Activated T-helper 9 cell treated with anti-CD3 and anti-CD28 coated beads, Interleukin-2, amount 50 U/mL, for 16 hours (primary cell): ENCODE data around the gene INSYN1.

Experiments used
- DNase-seq: peaks from one replicate; pipeline ENCODE4 v3.0.0-alpha.2; 2020; ENCODE audit warnings: low read depth

Gene INSYN1

GRCh38 chr15:73777741-73778140 lies 24.6 kb upstream of the INSYN1 start:
- DNase-seq: no peak

GRCh38 chr15:73773428-73773827 lies 20.3 kb upstream of the INSYN1 start:
- no peak for DNase-seq

GRCh38 chr15:73771385-73772045 lies 18.4 kb upstream of the INSYN1 start:
- no peak for DNase-seq

- DNase-seq: no peak
Observed at GRCh38 chr15:73770050-73770449, 16.9 kb upstream of the INSYN1 start.

GRCh38 chr15:73767806-73768501 lies 14.8 kb upstream of the INSYN1 start:
- DNase-seq: no peak

- DNase-seq: no peak
Observed at GRCh38 chr15:73766598-73766997, 13.4 kb upstream of the INSYN1 start.

- DNase-seq: no peak
Observed at GRCh38 chr15:73765778-73766177, 12.6 kb upstream of the INSYN1 start.

- no peak for DNase-seq
Observed at GRCh38 chr15:73763931-73764330, 10.8 kb upstream of the INSYN1 start.

GRCh38 chr15:73760330-73761329 lies 7.5 kb upstream of the INSYN1 start:
- no peak for DNase-seq

GRCh38 chr15:73758461-73758860 lies 5.3 kb upstream of the INSYN1 start:
- DNase-seq: no peak

- no peak for DNase-seq
Observed at GRCh38 chr15:73757571-73757970, 4.4 kb upstream of the INSYN1 start.

GRCh38 chr15:73756947-73757513 lies 3.9 kb upstream of the INSYN1 start:
- no peak for DNase-seq

GRCh38 chr15:73756390-73756789 lies 3.2 kb upstream of the INSYN1 start:
- DNase-seq: no peak

GRCh38 chr15:73755946-73756345 lies 2.8 kb upstream of the INSYN1 start:
- DNase-seq: no peak

GRCh38 chr15:73755481-73755880 lies 2.3 kb upstream of the INSYN1 start:
- no peak for DNase-seq

- DNase-seq: no peak
Observed at GRCh38 chr15:73754461-73754860, 1.3 kb upstream of the INSYN1 start.

GRCh38 chr15:73752806-73753193 lies 351 bp downstream of the INSYN1 start:
- DNase-seq: no peak

GRCh38 chr15:73751899-73752805 lies 999 bp downstream of the INSYN1 start:
- DNase-seq: no peak

GRCh38 chr15:73751511-73751898 lies 1.6 kb downstream of the INSYN1 start:
- DNase-seq: no peak

- no peak for DNase-seq
Observed at GRCh38 chr15:73750951-73751350, 2.2 kb downstream of the INSYN1 start.

- no peak for DNase-seq
Observed at GRCh38 chr15:73750438-73750837, 2.7 kb downstream of the INSYN1 start.
